GM23338 (cell line): Measurements from ENCODE around the gene MRPS6. TPM values are rescaled to one million over a fixed set of nuclear protein-coding genes. Genes with fewer than 3 reads are reported as not detected.

ENCODE experiments used
- ATAC-seq: fragments of 200-7000 bp; cut with Tn5 transposase; 3 replicates; pipeline ENCODE4 v1.9.1; 2020
- DNase-seq: peaks from one replicate; pipeline ENCODE4 v3.0.0-alpha.2; 2015; ENCODE audit warnings: low spot score
- H2AFZ ChIP-seq: fragments of 200-600 bp; sonication (generic); 2 replicates; pipeline ENCODE4 v1.8.0; 2016; ENCODE audit warnings: antibody characterized with exemption, mild to moderate bottlenecking, moderate library complexity
- H3F3A ChIP-seq: fragments of 200-600 bp; sonication (generic); replicated peaks from 2 replicates; pipeline ENCODE4 v1.8.0; 2017; ENCODE audit warnings: antibody characterized with exemption, mixed run types, low read depth
- H3K27ac ChIP-seq: fragments of 200-600 bp; sonication (generic); 2 replicates; pipeline ENCODE4 v1.6.1; 2016; ENCODE audit warnings: low read depth
- H3K27me3 ChIP-seq: fragments of 200-600 bp; sonication (generic); 2 replicates; pipeline ENCODE4 v1.8.0; 2016; ENCODE audit warnings: mild to moderate bottlenecking, mixed run types, moderate library complexity; ENCODE audit not compliant: insufficient read depth
- H3K36me3 ChIP-seq: fragments of 200-600 bp; sonication (generic); 2 replicates; pipeline ENCODE4 v1.8.0; 2016; ENCODE audit warnings: mild to moderate bottlenecking; ENCODE audit not compliant: insufficient read depth
- H3K4me1 ChIP-seq: fragments of 200-600 bp; sonication (generic); 2 replicates; pipeline ENCODE4 v1.8.0; 2016; ENCODE audit warnings: mild to moderate bottlenecking, moderate library complexity; ENCODE audit not compliant: insufficient read depth
- H3K4me2 ChIP-seq: fragments of 200-600 bp; sonication (generic); 2 replicates; pipeline ENCODE4 v1.7.1; 2017; ENCODE audit warnings: mixed run types
- H3K4me3 ChIP-seq: fragments of 200-600 bp; sonication (generic); 2 replicates; pipeline ENCODE4 v1.6.1; 2016; ENCODE audit warnings: mixed run types
- H3K79me2 ChIP-seq: fragments of 200-600 bp; sonication (generic); replicated peaks from 2 replicates; pipeline ENCODE4 v1.8.0; 2017; ENCODE audit warnings: mild to moderate bottlenecking; ENCODE audit not compliant: insufficient read depth
- H3K9me2 ChIP-seq: fragments of 200-600 bp; sonication (generic); 2 replicates; pipeline ENCODE4 v1.8.0; 2017; ENCODE audit not compliant: insufficient read depth
- H4K20me1 ChIP-seq: fragments of 200-600 bp; sonication (generic); replicated peaks from 2 replicates; pipeline ENCODE4 v1.8.0; 2017; ENCODE audit warnings: mild to moderate bottlenecking; ENCODE audit not compliant: insufficient read depth
- H3K27ac Mint-ChIP-seq: 2 replicates; pipeline ENCODE4 v1.8.0; 2020; ENCODE audit warnings: inconsistent platforms, mild to moderate bottlenecking, moderate library complexity, mixed read lengths
- H3K27me3 Mint-ChIP-seq: 3 replicates; pipeline ENCODE4 v1.8.0; 2022; ENCODE audit warnings: low read depth, mild to moderate bottlenecking, moderate library complexity, mixed read lengths, inconsistent platforms; ENCODE audit not compliant: insufficient read depth, poor library complexity
- H3K36me3 Mint-ChIP-seq: 3 replicates; pipeline ENCODE4 v1.8.0; 2021; ENCODE audit warnings: low read depth, mild to moderate bottlenecking, inconsistent platforms, moderate library complexity, mixed read lengths
- H3K4me1 Mint-ChIP-seq: 3 replicates; pipeline ENCODE4 v1.8.0; 2020; ENCODE audit warnings: mild to moderate bottlenecking, inconsistent platforms, mixed read lengths
- H3K4me3 Mint-ChIP-seq: 3 replicates; pipeline ENCODE4 v1.8.0; 2021; ENCODE audit warnings: moderate library complexity, mild to moderate bottlenecking, inconsistent platforms, mixed read lengths
- H3K9me3 Mint-ChIP-seq: 3 replicates; pipeline ENCODE4 v1.8.0; 2020; ENCODE audit warnings: moderate library complexity, mild to moderate bottlenecking, inconsistent platforms, mixed read lengths
- CREB1 ChIP-seq: fragments of 250-450 bp; sonication (Bioruptor Pico); IDR thresholded peaks from 2 replicates; pipeline ENCODE4 v1.5.0; 2020; ENCODE audit warnings: low read depth, mild to moderate bottlenecking, moderate library complexity
- CTCF ChIP-seq, 2 experiments: fragments of 200-600 bp in 1 of 2; sonication (generic) in 1 of 2; conservative IDR thresholded peaks; 2 replicates each; pipeline versions ENCODE4 v1.5.1 to v1.6.1; 2016 to 2017; ENCODE audit warnings: antibody characterized with exemption in 2 of 2, low read depth in 2 of 2, mild to moderate bottlenecking in 2 of 2, moderate library complexity in 1 of 2
- ETS1 ChIP-seq: IDR thresholded peaks from 2 replicates; pipeline ENCODE4 v1.6.1; 2016; ENCODE audit warnings: antibody characterized with exemption
- EZH2 ChIP-seq: fragments of 200-600 bp; sonication (generic); IDR thresholded peaks from one replicate; pipeline ENCODE4 v1.8.0; 2017; ENCODE audit warnings: antibody characterized with exemption, mild to moderate bottlenecking, low read depth; ENCODE audit not compliant: unreplicated experiment
- EZH2phosphoT487 ChIP-seq: fragments of 200-600 bp; sonication (generic); IDR thresholded peaks from one replicate; pipeline ENCODE4 v1.8.1; 2018; ENCODE audit warnings: antibody characterized with exemption; ENCODE audit not compliant: unreplicated experiment
- JUNB ChIP-seq: IDR thresholded peaks from one replicate; pipeline ENCODE4 v1.6.1; 2016; ENCODE audit warnings: antibody characterized with exemption; ENCODE audit not compliant: unreplicated experiment
- NANOG ChIP-seq: IDR thresholded peaks from 2 replicates; pipeline ENCODE4 v1.6.1; 2016; ENCODE audit warnings: antibody characterized with exemption, borderline replicate concordance
- POLR2AphosphoS5 ChIP-seq: IDR thresholded peaks from 2 replicates; pipeline ENCODE4 v1.6.1; 2016; ENCODE audit warnings: antibody characterized with exemption, low read depth
- REST ChIP-seq: IDR thresholded peaks from one replicate; pipeline ENCODE4 v1.6.1; 2018; ENCODE audit warnings: antibody characterized with exemption; ENCODE audit not compliant: unreplicated experiment
- STAT1 ChIP-seq: IDR thresholded peaks from one replicate; pipeline ENCODE4 v1.6.1; 2016; ENCODE audit warnings: antibody characterized with exemption; ENCODE audit not compliant: unreplicated experiment
- ZNF114 ChIP-seq: fragments of 250-450 bp; sonication (Bioruptor Pico); IDR thresholded peaks from 2 replicates; pipeline ENCODE4 v1.5.0; 2020; ENCODE audit warnings: mild to moderate bottlenecking, moderate library complexity
- ZNF331 ChIP-seq: fragments of 250-450 bp; sonication (Bioruptor Pico); IDR thresholded peaks from 2 replicates; pipeline ENCODE4 v1.5.0; 2020; ENCODE audit warnings: low read depth, mild to moderate bottlenecking, moderate library complexity
- ZNF462 ChIP-seq: fragments of 250-450 bp; sonication (Bioruptor Pico); IDR thresholded peaks from 2 replicates; pipeline ENCODE4 v1.5.0; 2020; ENCODE audit warnings: mild to moderate bottlenecking, moderate library complexity
- polyA plus RNA-seq: library from polyadenylated mRNA; unstranded; fragments of >200 nt; fragmentation: Nextera tagmentation; extraction: Ambion mirVana; gene quantifications from 2 replicates; pipeline ENCODE4 v1.2.1, GENCODE V29; 2016
- total RNA-seq: library from RNA; depleted of rRNA; stranded (reverse); fragments of >200 nt; shearing (Covaris generic); gene quantifications from 2 replicates; pipeline ENCODE4 v1.2.3, GENCODE V29; 2014

The MRPS6 gene
- total and polyA plus RNA-seq, 2 experiments from 2014 or later: 80.5 to 242 TPM

GRCh38 chr21:34176448-34176847 lies 103.1 kb downstream of the MRPS6 start:
- Mint-ChIP-seq H3K9me3 (peaks cover 10% of the 10 kb centered on the region; the same call in 2 of the 3 replicates), H3K4me1 (peaks cover 32% of the 10 kb centered on the region), H3K36me3 (peaks cover 19% of the 10 kb centered on the region), H3K27me3 (peaks cover 15% of the 10 kb centered on the region), H3K4me3 (no peak overlapping the region), H3K27ac (no peak overlapping the region)
- DNase-seq (no peak), ATAC-seq (no peak)
- no peak for TF ChIP-seq ZNF462 (CRISPR knock-in tag)
- TF ChIP-seq ZNF114 (CRISPR knock-in tag): no peak
- no peak for TF ChIP-seq NANOG
- TF ChIP-seq CREB1 (CRISPR knock-in tag): no peak
- no peak for TF ChIP-seq ETS1
- TF ChIP-seq ZNF331 (CRISPR knock-in tag): no peak
- TF ChIP-seq EZH2phosphoT487: no peak
- no peak for TF ChIP-seq JUNB
- no peak for TF ChIP-seq POLR2AphosphoS5
- TF ChIP-seq REST: no peak
- TF ChIP-seq STAT1: no peak
- no peak for TF ChIP-seq EZH2
- no peak for TF ChIP-seq CTCF (conservative IDR thresholded peaks at IDR 0.05; ENCODE audit: low read depth in 2 of 2)
- Histone ChIP-seq H3K36me3 (no peaks in the 10 kb centered on the region), H3K79me2 (no peaks in the 10 kb centered on the region), H3F3A (no peaks in the 10 kb centered on the region), H3K4me3 (no peak overlapping the region), H4K20me1 (no peaks in the 10 kb centered on the region), H3K4me2 (no peak overlapping the region), H3K27ac (no peak overlapping the region), H3K27me3 (peaks cover 38% of the 10 kb centered on the region), H3K4me1 (peaks cover 26% of the 10 kb centered on the region), H2AFZ (no peak overlapping the region), H3K9me2 (peaks cover 3% of the 10 kb centered on the region; the same call in 1 of the 2 replicates)
